GM19043 (cell line): ENCODE results near the gene S100A6.
A peak's percentile ranks its signal among the peaks of the same experiment; 100 is the strongest.

ENCODE experiments used
- ATAC-seq: cut with Tn5 transposase; IDR thresholded peaks from one replicate; pipeline ENCODE4 v1.9.1; 2021; ENCODE audit warnings: low read depth; ENCODE audit not compliant: unreplicated experiment

The S100A6 gene

DNA sequence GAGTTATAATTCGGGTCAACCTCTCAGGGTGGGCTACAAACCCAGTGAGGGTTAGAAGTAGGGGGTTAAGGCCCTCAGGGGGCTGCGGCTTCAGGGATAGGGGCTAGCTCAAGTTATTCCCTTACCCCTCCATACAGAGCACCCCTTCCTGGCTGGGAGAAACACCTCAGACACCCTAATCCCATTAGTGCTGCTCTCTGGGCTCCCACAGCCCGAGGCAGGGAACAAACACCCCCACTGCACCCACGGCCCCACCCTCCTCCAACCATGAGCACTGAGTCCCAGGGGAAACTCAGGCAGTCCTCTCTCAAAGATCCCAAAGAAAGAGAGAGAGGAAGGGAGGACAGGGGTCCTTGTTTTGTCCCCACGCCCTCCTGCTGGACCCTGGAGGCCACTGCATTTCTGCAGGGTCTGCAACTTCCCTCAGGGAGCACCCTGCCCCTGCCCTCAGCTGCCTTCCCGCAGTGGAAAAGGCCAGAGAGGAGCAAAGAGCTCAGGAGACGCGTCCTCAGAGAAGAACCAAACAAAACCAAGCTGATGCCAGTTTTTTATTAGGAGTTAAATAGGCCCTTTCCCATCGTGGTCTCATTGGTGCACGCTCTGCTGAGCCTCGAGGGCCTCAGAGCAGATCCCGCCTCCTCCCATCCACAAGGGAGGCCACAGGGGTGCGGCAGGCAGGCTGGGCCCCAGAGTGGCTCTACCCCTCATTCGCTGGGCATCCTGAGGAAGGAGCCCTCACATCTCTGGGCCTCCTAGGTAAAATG lies 11.2 kb upstream of the S100A6 start:
- ATAC-seq: no peak

DNA sequence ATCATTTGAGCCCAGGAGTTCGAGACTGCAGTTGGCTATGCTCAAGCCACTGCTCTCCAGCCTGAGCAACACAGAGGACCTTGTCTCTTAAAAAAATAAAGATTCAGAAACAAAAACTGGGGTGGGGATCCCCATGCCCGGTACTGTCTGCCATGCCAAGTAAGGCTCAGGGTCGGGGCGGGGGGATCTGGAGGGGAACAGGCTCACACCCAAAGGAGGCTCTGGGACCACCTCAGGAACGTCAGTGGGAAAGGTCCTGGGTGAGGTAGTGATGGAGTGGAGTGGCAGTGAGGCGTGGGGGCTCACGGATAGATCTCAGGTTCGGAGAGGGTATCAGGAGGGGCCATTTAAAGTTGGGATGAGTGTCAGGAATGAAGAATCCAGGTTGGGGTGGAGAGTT lies 10.6 kb upstream of the S100A6 start:
- ATAC-seq: no peak

DNA sequence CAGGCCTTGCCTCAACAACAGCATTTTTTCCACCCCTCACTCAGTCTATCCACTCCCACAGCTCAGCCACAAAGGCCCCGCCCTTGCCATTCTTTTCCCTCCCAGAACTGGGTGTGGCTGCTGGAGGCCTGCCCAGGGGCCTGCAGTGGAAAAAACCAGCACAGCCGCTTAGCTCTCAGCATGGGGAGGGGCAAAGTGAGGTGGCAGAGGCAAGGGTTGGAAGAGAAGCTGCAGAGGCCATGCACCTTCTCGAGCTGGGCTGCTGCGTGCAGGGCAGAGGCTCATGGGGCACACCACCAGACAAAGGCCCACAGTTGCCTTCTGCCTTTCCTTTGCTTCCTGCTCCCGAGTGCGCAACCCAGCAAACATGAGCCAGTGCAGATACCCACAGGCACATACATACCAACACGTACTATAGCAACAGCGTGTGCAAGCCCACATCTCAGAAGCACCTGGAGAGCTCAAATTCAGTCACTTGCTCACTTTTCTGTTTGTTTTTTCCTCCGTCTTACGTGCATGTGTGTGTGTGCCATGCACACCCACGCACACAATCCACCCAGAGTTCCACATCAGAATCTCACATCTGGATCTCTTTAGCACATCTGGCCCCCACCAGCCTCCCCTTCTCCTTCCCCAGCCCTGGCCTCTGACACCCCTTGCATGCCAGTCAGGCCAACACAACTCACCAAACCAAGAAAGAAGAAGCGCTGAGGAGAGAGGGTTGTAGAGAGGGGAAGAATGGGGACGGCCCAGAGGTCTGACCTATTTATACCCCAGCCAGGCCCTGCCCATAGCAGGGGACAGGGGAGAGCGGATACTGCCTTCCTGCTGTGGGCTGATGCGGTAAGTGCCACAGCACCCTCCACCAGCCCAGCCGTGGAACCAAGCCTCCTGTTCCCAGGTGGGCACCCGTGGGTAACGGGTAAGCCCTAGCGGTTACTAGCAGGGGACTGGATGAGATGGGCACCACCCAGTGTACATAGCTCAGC lies 9.6 kb upstream of the S100A6 start, which contains the start of gene S100A4:
S100A4 (minus strand) TSS at position 740 of the 989 bp plus-strand sequence. CDS start 1,012 bp downstream, outside the sequence.
- peak; percentile 55 for ATAC-seq

DNA sequence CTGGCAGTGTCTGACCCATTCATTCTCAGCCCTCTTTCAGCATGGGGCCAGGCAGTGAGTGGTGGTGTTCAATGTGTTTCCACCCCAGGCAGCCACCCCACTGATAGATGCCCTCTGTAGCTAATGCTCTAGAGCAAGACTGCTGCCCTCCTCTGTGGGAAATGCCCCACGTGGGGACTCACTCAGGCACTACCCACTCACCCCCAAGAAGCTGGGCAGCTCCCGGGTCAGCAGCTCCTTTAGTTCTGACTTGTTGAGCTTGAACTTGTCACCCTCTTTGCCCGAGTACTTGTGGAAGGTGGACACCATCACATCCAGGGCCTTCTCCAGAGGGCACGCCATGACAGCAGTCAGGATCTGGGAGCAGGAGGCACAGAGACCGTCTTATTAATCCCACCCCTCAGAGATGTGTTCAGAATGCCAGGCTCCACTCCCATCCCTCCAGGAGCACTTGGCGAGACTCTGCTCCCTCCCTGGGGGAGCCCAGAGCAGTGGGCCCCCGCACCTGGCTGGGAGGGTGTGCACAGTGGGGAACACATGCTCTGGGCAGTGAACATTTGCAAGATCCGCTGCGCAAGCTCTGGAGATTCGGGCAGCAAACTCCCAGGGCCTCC lies 8.8 kb upstream of the S100A6 start:
- no peak for ATAC-seq

DNA sequence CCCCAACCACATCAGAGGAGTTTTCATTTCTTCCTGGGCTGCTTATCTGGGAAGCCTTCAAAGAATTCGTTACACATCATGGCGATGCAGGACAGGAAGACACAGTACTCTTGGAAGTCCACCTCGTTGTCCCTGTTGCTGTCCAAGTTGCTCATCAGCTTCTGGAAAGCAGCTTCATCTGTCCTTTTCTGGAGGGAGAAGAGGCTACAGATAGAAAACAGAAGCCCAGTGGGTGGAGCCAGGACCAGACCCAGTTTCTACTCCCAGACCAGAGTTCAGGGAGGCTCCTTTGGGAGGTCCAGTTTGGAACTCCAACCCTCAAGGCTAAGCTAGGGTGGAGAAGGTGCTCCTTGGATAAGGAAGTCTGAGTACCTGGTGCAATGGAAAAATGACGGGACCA lies 7.9 kb upstream of the S100A6 start:
- ATAC-seq: no peak

DNA sequence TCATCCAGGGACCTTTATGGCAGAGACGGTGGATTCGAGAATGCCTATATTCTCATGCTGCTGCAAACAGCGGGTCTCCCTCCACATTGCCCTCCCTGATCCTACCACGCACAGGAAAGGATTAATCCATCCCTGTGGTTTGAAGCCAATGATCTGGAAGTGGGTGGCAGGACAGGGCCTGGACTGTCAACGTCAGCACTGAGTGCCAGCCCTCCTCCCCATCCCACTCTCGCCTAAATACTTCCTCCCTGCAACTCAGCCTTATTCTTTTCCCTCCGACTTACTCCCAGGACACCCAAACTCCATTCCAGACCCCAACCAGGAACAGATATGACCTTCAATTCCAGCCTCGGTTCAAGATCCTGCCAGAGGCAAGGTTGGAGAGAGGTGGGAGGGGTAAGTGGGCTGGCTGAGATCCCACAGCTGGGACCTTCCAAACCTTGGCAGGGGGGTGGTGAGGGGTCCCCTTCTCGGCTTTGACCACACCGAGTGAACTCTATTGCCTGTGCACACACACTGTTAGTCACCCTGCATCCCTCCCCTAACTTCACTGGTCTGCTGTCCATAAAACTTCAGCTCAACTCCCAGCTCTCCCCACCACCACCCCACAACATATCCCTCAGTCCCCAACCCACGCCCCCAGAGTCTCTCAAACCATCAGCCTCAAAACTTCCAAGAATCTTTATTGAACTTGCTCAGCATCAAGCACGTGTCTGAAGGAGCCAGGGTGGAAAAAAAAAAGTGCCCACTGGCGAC lies 7.3 kb upstream of the S100A6 start:
- no peak for ATAC-seq

DNA sequence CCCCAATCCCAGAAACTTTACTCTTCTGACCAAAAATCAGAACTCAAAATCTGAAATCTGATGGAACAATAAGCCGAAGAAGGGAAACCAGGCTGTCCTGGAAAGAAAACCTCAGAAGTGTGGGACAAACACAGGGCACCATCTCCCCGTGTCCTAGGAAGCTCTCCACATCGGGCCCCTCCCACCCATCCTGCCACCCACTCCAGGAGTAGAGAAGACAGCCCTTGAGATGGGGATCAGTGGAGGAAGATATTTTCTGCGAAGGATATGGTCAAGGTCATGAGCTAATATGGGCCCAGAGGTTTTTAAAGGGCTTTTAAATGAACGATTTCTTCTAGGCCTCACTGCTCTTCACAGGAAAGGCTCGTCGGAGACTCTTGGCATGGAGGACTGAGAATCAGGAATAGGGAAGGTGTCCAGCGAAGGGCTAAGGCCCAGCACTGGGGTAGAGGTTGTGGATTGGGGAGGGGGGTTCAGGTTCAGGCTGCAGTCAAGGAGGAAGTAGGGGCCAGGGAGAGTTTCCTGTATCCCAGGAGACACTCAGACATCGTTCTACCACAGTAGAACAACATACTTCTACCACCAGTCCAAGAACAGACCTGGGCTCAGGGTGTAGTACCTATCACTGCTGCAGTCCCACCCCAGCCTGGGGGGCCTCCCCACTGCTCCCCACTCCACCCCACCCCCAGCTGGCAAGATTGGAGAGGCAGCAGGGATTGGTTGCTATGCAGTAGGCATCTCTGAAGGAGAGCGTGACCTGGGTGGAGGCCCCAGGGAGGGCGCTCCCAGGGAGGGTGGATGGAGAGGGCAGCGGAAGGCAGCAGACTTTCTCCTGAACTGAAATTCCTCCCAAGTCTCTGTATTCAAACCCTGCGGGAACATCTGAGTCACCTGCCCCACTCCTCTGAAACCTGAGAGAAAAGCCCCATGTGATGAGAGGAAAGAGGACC lies 6.1 kb upstream of the S100A6 start:
- ATAC-seq: no peak

DNA sequence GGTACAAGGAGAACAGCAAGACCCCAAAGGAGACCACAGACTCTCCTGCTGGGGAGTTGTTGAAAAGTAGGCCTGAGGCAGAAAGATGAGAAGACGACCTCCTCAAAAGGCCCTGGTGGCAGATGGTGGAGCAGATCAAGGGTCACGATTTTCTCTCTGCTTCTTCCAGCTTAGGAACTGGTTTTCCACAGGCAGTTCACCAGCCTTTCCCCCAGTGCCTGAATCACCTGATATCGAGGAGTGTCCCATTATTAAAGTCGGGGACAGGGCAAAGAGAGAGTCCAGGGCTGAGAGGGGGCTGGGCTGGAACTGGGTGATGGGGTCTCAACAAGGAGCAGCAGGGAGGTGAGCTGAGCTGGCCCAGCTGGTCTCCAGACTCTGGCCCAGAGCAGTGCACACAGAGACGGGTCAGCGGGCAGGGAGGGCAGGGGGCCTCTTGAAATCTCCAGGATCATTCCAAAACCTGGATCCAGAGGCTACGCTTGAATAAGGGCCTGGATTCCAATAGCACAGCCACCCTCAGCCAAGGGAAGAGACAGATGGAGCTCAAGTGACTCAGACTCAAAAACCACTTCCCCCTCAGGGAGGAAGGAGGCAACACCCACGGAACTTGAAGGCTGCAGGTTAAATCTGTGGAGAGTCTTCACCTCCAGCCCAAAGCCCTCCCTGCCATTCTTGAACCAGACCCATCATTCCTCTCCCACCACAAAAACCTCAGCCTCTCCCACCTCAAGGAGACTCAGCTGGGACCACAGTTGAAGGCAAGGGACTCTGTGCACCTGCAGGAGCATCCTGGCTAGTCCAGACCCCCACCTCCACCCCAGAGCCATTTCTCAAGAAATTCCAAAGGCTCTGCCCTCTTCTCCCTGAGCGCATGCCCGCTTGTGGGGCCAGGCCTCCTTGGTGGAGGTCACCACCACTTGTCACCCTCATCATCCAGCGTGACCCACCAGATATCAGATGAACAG lies 4.9 kb upstream of the S100A6 start, which contains the start of gene S100A5:
S100A5 (minus strand) TSS at position 541 of the 968 bp plus-strand sequence. CDS start 743 bp downstream, outside the sequence.
- ATAC-seq: no peak

DNA sequence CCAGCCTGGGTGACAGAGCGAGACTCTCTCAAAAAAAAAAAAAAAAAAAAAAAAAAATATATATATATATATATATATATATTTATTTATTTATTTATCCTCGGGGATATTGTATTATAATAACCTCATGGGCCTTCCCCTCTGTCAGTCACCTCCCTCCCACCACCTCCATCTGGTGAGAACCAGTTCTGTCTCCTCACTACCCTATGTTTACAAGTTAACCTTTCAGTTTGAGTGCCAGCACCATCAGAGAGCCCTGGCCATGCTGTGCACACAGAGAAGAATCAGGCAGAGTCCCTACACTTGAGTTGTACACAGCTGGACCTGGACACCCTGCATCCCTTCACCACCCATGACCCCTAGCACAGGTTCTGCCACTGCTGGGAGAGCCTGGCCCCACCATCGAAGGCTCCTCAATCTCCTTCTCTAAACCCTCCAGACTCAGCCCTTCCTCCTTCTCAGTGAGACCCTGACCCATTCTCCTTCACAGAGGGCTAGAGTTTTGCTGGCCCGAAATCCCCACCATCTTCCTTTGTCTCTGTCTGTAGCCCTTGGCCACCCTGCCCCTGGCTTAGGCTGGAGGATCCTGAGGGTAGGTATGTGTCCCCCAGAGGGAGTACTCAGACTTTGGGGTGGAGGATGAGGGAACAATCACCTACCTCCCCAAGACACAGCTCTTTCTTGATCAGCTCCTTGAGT lies 3.8 kb upstream of the S100A6 start:
- ATAC-seq: no peak

DNA sequence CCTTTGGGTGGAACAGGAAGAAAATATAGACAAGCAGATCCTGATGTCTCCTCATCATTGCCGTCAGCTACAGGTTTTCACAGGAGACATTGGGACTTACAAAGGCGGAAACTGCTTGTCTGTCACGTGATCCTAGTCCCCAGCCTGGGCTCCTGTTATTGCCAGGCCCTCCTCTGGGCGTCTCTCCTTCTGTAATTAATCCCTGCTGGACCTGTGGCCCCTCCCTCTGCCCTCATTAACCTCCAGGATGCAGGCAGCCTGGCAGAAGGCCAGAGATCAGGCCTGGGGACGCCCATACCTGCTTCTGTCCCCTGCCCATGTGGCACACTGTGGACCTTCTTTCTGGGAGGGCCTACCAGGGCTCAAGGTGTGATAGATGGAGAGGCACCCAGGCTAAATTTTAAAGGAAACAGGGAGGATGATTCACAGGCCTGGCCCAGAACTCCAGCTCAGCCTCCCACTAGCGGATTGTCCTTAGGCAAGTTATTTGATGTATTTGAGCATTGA lies 2.6 kb upstream of the S100A6 start:
- no peak for ATAC-seq

DNA sequence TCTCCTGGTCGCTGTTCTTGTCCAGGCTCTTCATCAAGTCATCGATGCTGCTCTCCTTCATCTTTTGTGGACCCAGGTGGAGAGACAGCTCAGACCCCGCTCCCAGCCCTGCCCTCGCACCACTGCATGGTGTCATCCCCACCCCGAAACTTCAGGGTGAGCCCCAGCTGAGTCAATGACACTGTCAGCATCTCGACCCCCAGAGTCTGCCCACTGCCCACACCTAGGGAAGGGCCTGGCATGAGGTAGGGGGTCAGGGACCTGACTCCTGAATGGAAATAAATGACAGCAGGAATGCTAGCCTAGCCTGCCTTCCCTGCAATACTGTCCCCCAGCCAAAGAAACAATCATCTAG lies 1.6 kb upstream of the S100A6 start:
- no peak for ATAC-seq

DNA sequence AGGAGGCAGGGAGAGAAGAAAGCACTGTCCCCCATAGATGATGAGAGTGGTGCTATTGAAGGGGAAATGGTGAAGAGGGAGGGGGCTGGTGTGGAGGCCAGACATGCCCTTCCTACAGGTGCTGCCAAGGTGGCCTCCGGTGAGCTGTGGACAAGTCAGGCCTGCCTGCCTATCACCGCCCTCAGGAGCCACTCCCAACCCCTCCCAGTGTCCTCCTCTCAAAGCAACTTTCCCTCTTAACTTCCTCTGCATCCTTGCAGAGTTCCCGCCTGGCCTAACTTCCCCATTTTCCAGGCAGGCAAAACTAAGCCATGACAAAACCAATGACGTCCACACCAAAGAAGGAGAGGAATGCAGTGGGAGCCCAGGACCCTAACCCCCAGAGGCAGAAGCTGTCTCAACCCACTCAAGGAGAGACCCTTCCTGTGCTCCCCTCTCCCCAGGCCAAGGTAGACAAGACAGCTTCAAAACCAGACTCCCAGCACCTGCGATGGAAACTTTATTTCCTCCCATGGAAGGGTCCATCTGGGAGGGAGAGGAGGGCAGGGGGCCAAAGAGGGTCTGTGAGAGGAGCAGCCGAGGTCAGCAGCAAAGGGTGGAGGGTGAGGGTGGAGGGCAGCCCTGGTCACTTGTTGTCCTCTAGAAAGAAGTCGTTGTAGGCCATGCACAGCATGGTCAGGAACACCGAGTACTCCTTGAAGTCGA lies 1.0 kb upstream of the S100A6 start:
- ATAC-seq: no peak

DNA sequence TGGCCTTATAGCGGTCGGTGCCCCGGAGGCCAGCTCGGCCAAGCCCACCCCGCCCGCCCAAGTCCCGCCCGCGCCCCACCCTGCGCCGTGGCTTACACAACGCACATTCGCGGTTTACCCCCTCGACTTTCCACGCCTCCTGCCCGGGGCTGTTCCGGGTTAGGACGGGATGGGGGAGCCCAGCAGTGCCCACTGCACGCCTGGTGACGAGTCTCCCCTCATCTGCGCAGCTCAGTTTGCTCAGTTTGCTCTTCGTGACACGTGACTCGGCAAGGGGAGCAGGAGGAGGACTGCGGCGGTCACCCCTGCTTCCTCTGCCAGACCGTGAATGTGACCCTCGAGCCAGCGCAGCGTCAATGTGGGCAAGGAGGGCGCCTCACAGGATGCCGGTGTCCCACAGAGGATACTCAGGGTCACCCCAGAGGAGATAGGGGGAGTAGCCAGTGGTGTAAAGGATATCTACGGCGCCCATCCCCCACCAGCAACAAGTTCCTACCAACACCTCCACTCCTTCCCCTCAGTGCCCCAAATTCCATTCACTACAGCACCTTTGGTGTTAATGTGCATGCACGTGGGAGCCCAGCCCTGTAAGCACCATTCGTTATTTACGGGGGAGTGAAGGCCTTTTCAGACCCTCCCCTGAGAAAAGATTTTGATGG lies 350 bp upstream of the S100A6 start:
- no peak for ATAC-seq

DNA sequence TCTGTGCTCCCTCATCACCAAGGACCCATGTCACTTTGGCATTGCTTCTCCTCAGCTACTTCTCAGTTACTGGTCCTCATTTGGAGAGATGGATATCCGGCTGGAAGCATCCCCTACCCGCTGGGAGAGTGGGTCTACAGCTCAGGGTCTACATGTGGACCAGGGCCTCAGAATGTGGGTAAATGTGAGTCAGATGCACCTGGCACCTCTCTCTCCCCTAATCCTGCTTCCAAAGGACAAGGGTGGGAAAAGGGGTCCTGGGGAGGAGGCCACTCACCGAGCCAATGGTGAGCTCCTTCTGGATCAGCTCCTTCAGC lies 908 bp downstream of the S100A6 start:
- no peak for ATAC-seq

DNA sequence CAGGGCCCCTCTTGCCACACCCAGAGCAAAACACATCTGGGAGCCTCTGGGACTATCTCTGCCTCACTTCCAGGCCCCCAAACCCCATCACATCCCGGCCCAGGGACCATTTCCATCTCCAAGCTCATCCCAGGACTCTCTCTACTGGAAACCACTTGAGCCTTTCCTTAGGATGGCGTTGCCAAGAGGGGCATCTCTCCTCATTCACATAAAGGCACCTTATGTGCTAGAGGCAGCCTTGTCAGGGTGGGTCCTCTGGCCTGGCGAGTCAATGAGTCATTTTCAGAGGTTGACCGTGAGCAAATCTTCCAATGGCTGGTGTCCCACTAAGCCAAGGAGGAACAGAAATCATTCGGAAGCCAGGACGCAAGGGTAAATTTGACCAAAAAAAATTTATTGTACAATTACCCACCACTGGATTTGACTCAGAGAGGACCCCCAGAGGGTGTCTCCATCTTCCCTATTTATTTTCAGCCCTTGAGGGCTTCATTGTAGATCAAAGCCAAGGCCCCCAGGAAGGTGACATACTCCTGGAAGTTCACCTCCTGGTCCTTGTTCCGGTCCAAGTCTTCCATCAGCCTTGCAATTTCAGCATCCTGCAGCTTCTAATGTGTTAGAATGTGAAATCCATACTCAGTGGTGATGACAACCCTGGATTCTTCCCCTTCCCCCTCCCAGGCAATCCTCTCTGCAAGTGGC lies 1.4 kb downstream of the S100A6 start:
- no peak for ATAC-seq
